ENCODE measurements around the gene RFX7. TPM values are rescaled to one million over a fixed set of nuclear protein-coding genes. Genes with fewer than 3 reads are reported as not detected.
A peak's percentile ranks its signal among the peaks of the same experiment; 100 is the strongest.

Gene RFX7
- total RNA-seq, 1 experiment from 2014 or later, result 34.4 TPM

- intact Hi-C loops (cut with micrococcal nuclease; ENCODE audit: unreplicated experiment), result no loop called here
- no peak for TF ChIP-seq EZH2 (IDR thresholded peaks at IDR 0.05; ENCODE audit: borderline replicate concordance, low read depth, low read length, poor library complexity, severe bottlenecking)
- TF ChIP-seq CTCF (conservative IDR thresholded peaks at IDR 0.05; ENCODE audit: low read depth, low read length), result no peak
- H3K36me3 ChIP-seq (ENCODE audit: insufficient read depth, low read length, poor library complexity, severe bottlenecking), result no peaks in the 10 kb centered on the region
- peaks cover 8% of the 10 kb centered on the region for H3K9me3 ChIP-seq (ENCODE audit: low read depth, low read length, poor library complexity, severe bottlenecking)
- H3K4me3 ChIP-seq (ENCODE audit: low read depth, low read length, poor library complexity, severe bottlenecking), result no peak overlapping the region
- no peaks in the 10 kb centered on the region for H3K27me3 ChIP-seq (replicated peaks; ENCODE audit: insufficient read depth, low read depth, low read length, poor library complexity)
- no TSS peak for BruUV-seq (replicated peaks)
- no peak overlapping the region for H3K27ac ChIP-seq (ENCODE audit: low read depth, low read length, poor library complexity, severe bottlenecking)
- no peaks in the 10 kb centered on the region for H3K4me1 ChIP-seq (ENCODE audit: insufficient read depth, low read length, poor library complexity, severe bottlenecking)
- DNase-seq (ENCODE audit: low spot score), result peak; percentile 28
- ChIA-PET CTCF (no interaction called here), POLR2A (ENCODE audit: low non-redundant PET) (no interaction called here)
Measured at GRCh38 chr15:56215769-56216168, 27.9 kb downstream of the RFX7 start.

- no TSS peak for BruUV-seq (replicated peaks)
Measured at GRCh38 chr15:56211960-56212550, 31.6 kb downstream of the RFX7 start.

GRCh38 chr15:56211064-56211463 is 32.6 kb downstream of the RFX7 start:
- Histone ChIP-seq H3K27ac (ENCODE audit: low read depth, low read length, poor library complexity, severe bottlenecking) (no peak overlapping the region), H3K27me3 (replicated peaks; ENCODE audit: insufficient read depth, low read depth, low read length, poor library complexity) (no peaks in the 10 kb centered on the region), H3K9me3 (ENCODE audit: low read depth, low read length, poor library complexity, severe bottlenecking) (peaks cover 13% of the 10 kb centered on the region), H3K36me3 (ENCODE audit: insufficient read depth, low read length, poor library complexity, severe bottlenecking) (no peaks in the 10 kb centered on the region), H3K4me1 (ENCODE audit: insufficient read depth, low read length, poor library complexity, severe bottlenecking) (no peaks in the 10 kb centered on the region), H3K4me3 (ENCODE audit: low read depth, low read length, poor library complexity, severe bottlenecking) (no peak overlapping the region)
- POLR2A ChIA-PET (ENCODE audit: low non-redundant PET), result no interaction called here
- BruUV-seq (replicated peaks), result no TSS peak
- TF ChIP-seq CTCF (conservative IDR thresholded peaks at IDR 0.05; ENCODE audit: low read depth, low read length), result no peak
- no peak for TF ChIP-seq EZH2 (IDR thresholded peaks at IDR 0.05; ENCODE audit: borderline replicate concordance, low read depth, low read length, poor library complexity, severe bottlenecking)
- intact Hi-C loops (cut with micrococcal nuclease; ENCODE audit: unreplicated experiment), result no loop called here
- CTCF ChIA-PET, result no interaction called here
- DNase-seq (ENCODE audit: low spot score), result no peak

More at GRCh38 chr15:56211960-56212550, 31.6 kb downstream of the RFX7 start:
- DNase-seq (ENCODE audit: low spot score), result no peak
- no peaks in the 10 kb centered on the region for H3K36me3 ChIP-seq (ENCODE audit: insufficient read depth, low read length, poor library complexity, severe bottlenecking)
- POLR2A ChIA-PET (ENCODE audit: low non-redundant PET), result no interaction called here
- H3K9me3 ChIP-seq (ENCODE audit: low read depth, low read length, poor library complexity, severe bottlenecking), result peaks cover 13% of the 10 kb centered on the region
- TF ChIP-seq CTCF (conservative IDR thresholded peaks at IDR 0.05; ENCODE audit: low read depth, low read length) (no peak), EZH2 (IDR thresholded peaks at IDR 0.05; ENCODE audit: borderline replicate concordance, low read depth, low read length, poor library complexity, severe bottlenecking) (no peak)
- H3K27me3 ChIP-seq (replicated peaks; ENCODE audit: insufficient read depth, low read depth, low read length, poor library complexity), result no peaks in the 10 kb centered on the region
- no peak overlapping the region for H3K27ac ChIP-seq (ENCODE audit: low read depth, low read length, poor library complexity, severe bottlenecking)
- CTCF ChIA-PET, result no interaction called here
- no peaks in the 10 kb centered on the region for H3K4me1 ChIP-seq (ENCODE audit: insufficient read depth, low read length, poor library complexity, severe bottlenecking)
- H3K4me3 ChIP-seq (ENCODE audit: low read depth, low read length, poor library complexity, severe bottlenecking), result no peak overlapping the region
- intact Hi-C loops (cut with micrococcal nuclease; ENCODE audit: unreplicated experiment), result no loop called here
